Upper lobe of left lung (tissue), 6 donors: Measurements from ENCODE around the gene DLX3. TPM values are rescaled to one million over a fixed set of nuclear protein-coding genes. Genes with fewer than 3 reads are reported as not detected.

Experiments
- ATAC-seq, 2 donors: fragments of 200-7000 bp; cut with Tn5 transposase; one replicate each; pipeline ENCODE4 v1.9.1; 2022; ENCODE audit warnings: mild to moderate bottlenecking in 2 of 2, moderate library complexity in 2 of 2; ENCODE audit not compliant: low FRiP score in 2 of 2
- DNase-seq, 2 donors: peaks; one replicate each; pipeline ENCODE4 v3.0.0-alpha.2; 2019 to 2020
- H3K27ac ChIP-seq, 4 donors: fragments of 200-600 bp; sonication (generic); one replicate each; pipeline ENCODE4 v1.5.1; 2016 to 2019
- H3K27me3 ChIP-seq, 4 donors: fragments of 200-600 bp; sonication (generic); one replicate each; pipeline ENCODE4 v1.5.1; 2017 to 2019
- H3K36me3 ChIP-seq, 4 donors: fragments of 200-600 bp; sonication (generic); one replicate each; pipeline ENCODE4 v1.5.1; 2016 to 2019
- H3K4me1 ChIP-seq, 4 donors: fragments of 200-600 bp; sonication (generic); one replicate each; pipeline ENCODE4 v1.5.1; 2018 to 2019
- H3K4me3 ChIP-seq, 4 donors: fragments of 200-600 bp; sonication (generic); one replicate each; pipeline ENCODE4 v1.5.1; 2017 to 2019; ENCODE audit warnings: mild to moderate bottlenecking in 2 of 4, moderate library complexity in 1 of 4
- H3K9me3 ChIP-seq, 4 donors: fragments of 200-600 bp; sonication (generic); one replicate each; pipeline ENCODE4 v1.5.1; 2018 to 2019
- CTCF ChIP-seq, 6 experiments: fragments of 450-650 bp in 4 of 6; fragments of 200-600 bp in 2 of 6; sonication (generic) in 2 of 6; IDR thresholded peaks; one replicate each; pipeline ENCODE4 v1.5.1; 2016 to 2019; ENCODE audit warnings: antibody characterized with exemption in 6 of 6
- EP300 ChIP-seq, 4 donors: sonication (generic); formaldehyde crosslinking; IDR thresholded peaks; one replicate each; pipeline ENCODE4 v1.5.1; 2017; ENCODE audit warnings: antibody characterized with exemption in 4 of 4, control low read depth in 2 of 4
- POLR2A ChIP-seq, 4 donors: fragments of 450-650 bp; IDR thresholded peaks; one replicate each; pipeline ENCODE4 v1.5.1; 2016 to 2017; ENCODE audit warnings: antibody characterized with exemption in 4 of 4, mild to moderate bottlenecking in 2 of 4
- POLR2AphosphoS5 ChIP-seq, 2 donors: sonication (generic); formaldehyde crosslinking; IDR thresholded peaks; one replicate each; pipeline ENCODE4 v1.5.1; 2017; ENCODE audit warnings: antibody characterized with exemption in 2 of 2
- WGBS, 2 donors: methylation state at CpG; one replicate each; pipeline ENCODE4 v1.1.5; 2017 to 2018; 5-methylcytosine and 5-hydroxymethylcytosine counted together
- total RNA-seq, 6 donors: library from RNA; depleted of rRNA in 4 of 6; stranded (reverse); fragments of >200 nt in 4 of 6; gene quantifications; one replicate each; pipeline versions ENCODE4 v1.1.0 to v1.2.1, GENCODE V29; 2016 to 2021
- donor health status: DM: no; HTN: no; CAD: no; lungs with moderate emphysema.
- donor health status: DM: no; HTN: yes; CAD: no; lungs with severe emphysema.

Gene DLX3
- total RNA-seq, 6 donors from 2014 or later = 0.20 to 0.91 (median 0.54) TPM; not detected in 2

DNA sequence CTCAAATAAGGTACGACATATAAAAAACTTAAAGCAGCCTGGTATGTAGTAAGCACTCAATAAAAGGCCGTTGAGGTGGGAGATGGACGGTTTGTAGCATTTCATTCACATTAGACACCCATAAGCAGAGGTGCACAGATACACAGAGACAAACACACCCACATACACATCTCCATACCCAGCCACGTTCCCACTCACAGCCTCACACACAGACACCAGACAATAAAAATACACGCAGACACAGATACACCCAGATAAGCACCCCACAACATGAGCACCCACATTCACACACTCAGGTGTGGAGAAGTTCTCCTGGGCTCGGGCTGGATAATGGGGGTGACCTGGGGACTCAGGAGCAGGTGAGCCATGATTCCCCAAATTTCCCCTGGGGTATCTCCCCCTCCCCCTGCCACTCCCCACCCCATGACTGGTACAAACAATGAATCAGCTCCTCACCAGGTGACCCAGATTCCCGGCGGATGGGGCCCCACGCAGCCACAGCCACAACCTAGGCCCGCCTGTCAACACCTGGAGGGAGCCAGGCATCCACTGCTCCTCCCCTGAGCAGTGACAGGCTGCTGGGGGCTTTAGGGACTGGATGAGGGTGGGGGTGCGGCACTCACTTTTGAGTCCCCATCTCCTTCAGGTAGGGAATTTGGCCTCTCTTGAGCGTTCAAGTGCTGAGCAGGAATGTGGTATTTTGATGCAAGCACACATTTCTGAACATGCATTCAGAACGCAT is 2.7 kb downstream of the DLX3 start:
- Histone ChIP-seq H3K36me3 (no peaks in the 10 kb centered on the region), H3K27ac (no peak overlapping the region), H3K4me3 (no peak overlapping the region), H3K27me3 (peaks cover 0 to 51% (median 25%) of the 10 kb centered on the region in 4 donors), H3K4me1 (peaks cover 31 to 45% (median 39%) of the 10 kb centered on the region in 4 donors), H3K9me3 (no peaks in the 10 kb centered on the region)
- ATAC-seq (no peak), DNase-seq (no peak)
- TF ChIP-seq POLR2AphosphoS5 (IDR thresholded peaks at IDR 0.05) (no peak), CTCF (IDR thresholded peaks at IDR 0.05) (no peak), EP300 (IDR thresholded peaks at IDR 0.05) (no peak), POLR2A (IDR thresholded peaks at IDR 0.05) (no peak)
- 73 to 81% methylated on average over 9 to 13 of the region's 13 CpGs for WGBS, 2 donors

- 87 to 89% methylated on average over 14 of the region's 14 CpGs for WGBS, 2 donors
Observed at GRCh38 chr17:49991409-49991808, 3.6 kb downstream of the DLX3 start.

GRCh38 chr17:49990921-49991320 is 4.1 kb downstream of the DLX3 start:
- Histone ChIP-seq H3K4me1 (peaks cover 23 to 33% (median 28%) of the 10 kb centered on the region in 4 donors), H3K27ac (no peak overlapping the region), H3K36me3 (no peaks in the 10 kb centered on the region), H3K9me3 (no peaks in the 10 kb centered on the region), H3K4me3 (no peak overlapping the region), H3K27me3 (peaks cover 0 to 38% (median 21%) of the 10 kb centered on the region in 4 donors)
- DNase-seq = no peak
- WGBS, 2 donors = 83 to 85% methylated on average over 8 of the region's 8 CpGs
- TF ChIP-seq POLR2AphosphoS5 (IDR thresholded peaks at IDR 0.05) (no peak), POLR2A (IDR thresholded peaks at IDR 0.05) (no peak), EP300 (IDR thresholded peaks at IDR 0.05) (no peak), CTCF (IDR thresholded peaks at IDR 0.05) (no peak)
- ATAC-seq = no peak

More at GRCh38 chr17:49991409-49991808, 3.6 kb downstream of the DLX3 start:
- TF ChIP-seq POLR2AphosphoS5 (IDR thresholded peaks at IDR 0.05) (no peak), CTCF (IDR thresholded peaks at IDR 0.05) (no peak), EP300 (IDR thresholded peaks at IDR 0.05) (no peak), POLR2A (IDR thresholded peaks at IDR 0.05) (no peak)
- no peak overlapping the region for H3K27ac ChIP-seq
- no peak overlapping the region for H3K4me3 ChIP-seq
- DNase-seq = peak in 1 of 2 donors; percentile 59
- peaks cover 0 to 43% (median 23%) of the 10 kb centered on the region in 4 donors for H3K27me3 ChIP-seq
- no peaks in the 10 kb centered on the region for H3K36me3 ChIP-seq
- H3K4me1 ChIP-seq = peaks cover 23 to 37% (median 30%) of the 10 kb centered on the region in 4 donors
- ATAC-seq = no peak
- no peaks in the 10 kb centered on the region for H3K9me3 ChIP-seq

DNA sequence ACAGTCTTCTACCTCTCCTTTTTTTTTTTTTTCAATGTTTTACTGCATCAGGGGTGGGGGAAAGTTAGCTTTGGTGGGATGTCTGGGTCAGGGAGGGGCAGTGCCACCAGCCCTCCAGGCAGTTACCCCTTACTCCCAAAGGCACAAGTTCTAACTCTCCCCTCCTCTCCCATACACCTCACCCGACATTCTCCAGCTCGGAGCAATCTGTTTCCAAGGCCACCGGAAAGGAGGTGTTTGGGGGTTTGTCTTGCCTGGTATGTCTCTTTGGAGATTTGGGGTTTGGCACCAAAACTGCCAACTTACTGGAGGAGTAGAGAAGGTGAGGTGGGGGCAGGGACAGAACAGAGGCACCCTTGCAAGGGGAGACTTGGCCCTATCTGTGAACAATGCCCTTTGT is 4.7 kb downstream of the DLX3 start:
- WGBS, 2 donors = 36 to 47% methylated on average over 3 of the region's 3 CpGs

More for the DNA sequence above, 4.7 kb downstream of the DLX3 start:
- Histone ChIP-seq H3K4me1 (peaks cover 23 to 30% (median 27%) of the 10 kb centered on the region in 4 donors), H3K36me3 (no peaks in the 10 kb centered on the region), H3K4me3 (no peak overlapping the region), H3K27ac (no peak overlapping the region), H3K9me3 (no peaks in the 10 kb centered on the region), H3K27me3 (peaks cover 0 to 33% (median 18%) of the 10 kb centered on the region in 4 donors)
- ATAC-seq = no peak
- no peak for DNase-seq
- no peak for TF ChIP-seq POLR2AphosphoS5 (IDR thresholded peaks at IDR 0.05)
- TF ChIP-seq EP300 (IDR thresholded peaks at IDR 0.05) = no peak
- TF ChIP-seq CTCF (IDR thresholded peaks at IDR 0.05) = no peak
- TF ChIP-seq POLR2A (IDR thresholded peaks at IDR 0.05) = no peak
